IPS DF 6.9 (cell line): Measurements from ENCODE around the gene TRDN.

Source experiments
- DNase-seq: peaks from one replicate; pipeline ENCODE4 v3.0.0-alpha.2; 2013; ENCODE audit warnings: low read depth, low spot score
- H3K27ac ChIP-seq: one replicate; pipeline ENCODE4 v1.5.1; 2013; ENCODE audit warnings: low read length, control low read depth
- H3K27me3 ChIP-seq: 2 replicates; pipeline ENCODE4 v1.6.1; 2013; ENCODE audit warnings: mild to moderate bottlenecking, low read length; ENCODE audit not compliant: control insufficient read depth, insufficient read depth
- H3K36me3 ChIP-seq: 2 replicates; pipeline ENCODE4 v1.6.1; 2013; ENCODE audit warnings: low read length; ENCODE audit not compliant: control insufficient read depth, insufficient read depth
- H3K4me1 ChIP-seq: 2 replicates; pipeline ENCODE4 v1.6.1; 2013; ENCODE audit warnings: low read length; ENCODE audit not compliant: control insufficient read depth, insufficient read depth
- H3K4me3 ChIP-seq: 2 replicates; pipeline ENCODE4 v1.5.1; 2013; ENCODE audit warnings: mild to moderate bottlenecking, low read length
- H3K9me3 ChIP-seq: 2 replicates; pipeline ENCODE4 v1.6.1; 2013; ENCODE audit warnings: low read length, inconsistent platforms; ENCODE audit not compliant: control insufficient read depth, insufficient read depth
- WGBS: extraction: QIAGEN DNeasy Blood & Tissue Kit; methylation state at CpG from one replicate; pipeline ENCODE4 v1.1.7; 2013; ENCODE audit warnings: mixed read lengths, missing lambda C conversion rate; ENCODE audit not compliant: insufficient read length, insufficient coverage; 5-methylcytosine and 5-hydroxymethylcytosine counted together

Gene TRDN

GRCh38 chr6:123659960-123660748, 23.4 kb upstream of the TRDN start:
- peaks cover 2% of the 10 kb centered on the region; the same call in 1 of the 2 replicates for H3K4me1 ChIP-seq
- WGBS: no CpG with 5 or more reads among the region's 5 CpGs
- no peak overlapping the region for H3K27ac ChIP-seq
- no peaks in the 10 kb centered on the region for H3K36me3 ChIP-seq
- H3K9me3 ChIP-seq: no peaks in the 10 kb centered on the region
- no peaks in the 10 kb centered on the region for H3K27me3 ChIP-seq
- H3K4me3 ChIP-seq: no peak overlapping the region
- no peak for DNase-seq

- no peaks in the 10 kb centered on the region for H3K9me3 ChIP-seq
- H3K27me3 ChIP-seq: no peaks in the 10 kb centered on the region
- H3K4me3 ChIP-seq: no peak overlapping the region
- WGBS: no CpG with 5 or more reads among the region's 1 CpG
- H3K27ac ChIP-seq: no peak overlapping the region
- no peaks in the 10 kb centered on the region for H3K36me3 ChIP-seq
- DNase-seq: no peak
- H3K4me1 ChIP-seq: peaks cover under 1% of the 10 kb centered on the region; the same call in 1 of the 2 replicates
Observed at GRCh38 chr6:123658848-123659247, 22.1 kb upstream of the TRDN start.

- no CpG with 5 or more reads among the region's 3 CpGs for WGBS
- no peak overlapping the region for H3K27ac ChIP-seq
- H3K9me3 ChIP-seq: no peaks in the 10 kb centered on the region
- DNase-seq: no peak
- H3K27me3 ChIP-seq: no peaks in the 10 kb centered on the region
- no peaks in the 10 kb centered on the region for H3K4me1 ChIP-seq
- H3K36me3 ChIP-seq: no peaks in the 10 kb centered on the region
- no peak overlapping the region for H3K4me3 ChIP-seq
Observed at GRCh38 chr6:123655521-123656306, 19.0 kb upstream of the TRDN start.

DNA sequence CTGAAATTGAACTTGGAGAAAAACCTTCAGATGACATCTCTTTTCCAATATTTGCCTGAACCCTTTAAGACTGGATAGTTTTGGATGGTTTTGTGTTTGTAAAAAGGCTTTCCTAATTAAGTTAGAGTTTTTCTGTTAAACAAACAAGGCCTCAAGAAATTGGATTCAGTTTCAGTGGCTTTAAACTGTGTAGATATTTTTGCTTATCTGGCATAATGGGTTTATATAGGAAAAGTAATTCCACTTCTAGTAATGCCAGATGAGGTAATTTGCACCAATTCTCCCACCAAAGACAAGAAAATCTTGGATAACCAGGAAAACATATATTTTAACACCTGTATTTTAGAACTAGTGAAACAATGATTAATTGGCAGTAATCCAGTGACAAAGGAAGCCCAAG, 12.0 kb upstream of the TRDN start:
- Histone ChIP-seq H3K36me3 (no peaks in the 10 kb centered on the region), H3K4me1 (no peaks in the 10 kb centered on the region), H3K9me3 (no peaks in the 10 kb centered on the region), H3K27me3 (no peaks in the 10 kb centered on the region), H3K4me3 (no peak overlapping the region), H3K27ac (no peak overlapping the region)
- DNase-seq: no peak

DNA sequence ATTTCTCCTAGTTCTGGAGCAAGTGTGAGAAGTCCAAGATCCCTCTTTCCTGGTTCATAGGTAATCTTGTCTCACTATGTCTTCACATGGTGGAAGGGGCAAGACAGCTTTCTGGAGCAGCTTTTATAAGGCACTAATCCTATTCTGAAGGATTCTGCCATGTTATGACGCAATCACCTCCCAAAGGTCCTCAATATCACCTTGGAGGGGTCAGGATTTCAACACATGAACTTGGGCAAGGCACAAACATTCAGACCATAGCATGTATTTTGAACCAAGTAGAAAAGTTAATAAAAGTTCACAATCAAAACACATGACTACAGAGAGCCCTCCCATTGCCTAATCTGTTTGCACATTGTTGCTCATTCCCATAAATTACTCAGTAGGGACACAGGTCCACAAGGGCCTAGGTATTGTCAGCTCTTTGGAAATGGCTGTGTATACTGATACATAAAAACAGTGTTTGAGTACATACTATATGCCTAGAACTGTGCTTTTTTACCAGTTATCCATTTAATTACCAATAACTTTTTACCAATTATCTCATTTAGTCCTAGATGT, 11.3 kb upstream of the TRDN start:
- WGBS: no CpG with 5 or more reads among the region's 1 CpG
- Histone ChIP-seq H3K4me3 (no peak overlapping the region), H3K27ac (no peak overlapping the region), H3K27me3 (no peaks in the 10 kb centered on the region), H3K36me3 (no peaks in the 10 kb centered on the region), H3K4me1 (no peaks in the 10 kb centered on the region), H3K9me3 (no peaks in the 10 kb centered on the region)
- DNase-seq: no peak

DNA sequence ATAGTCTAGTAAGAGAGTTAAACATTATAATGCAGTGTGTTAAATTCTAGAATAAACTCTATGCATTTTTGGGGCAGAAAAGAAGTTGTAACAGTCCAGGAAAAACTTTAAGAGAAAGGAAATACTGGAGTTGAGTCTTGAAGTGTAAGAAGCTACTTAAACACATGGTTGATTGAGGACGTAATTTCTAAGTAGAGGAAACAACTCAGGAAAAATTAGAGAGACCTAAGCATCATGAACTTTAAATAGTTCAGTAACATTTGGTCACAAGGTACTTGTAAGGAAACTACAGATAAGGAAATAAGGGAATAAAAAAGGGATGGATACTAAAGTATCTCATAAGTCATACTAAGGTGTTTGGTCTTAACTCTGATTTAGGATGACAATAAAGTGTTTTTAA, 4.7 kb upstream of the TRDN start:
- no peak for DNase-seq
- H3K4me3 ChIP-seq: no peak overlapping the region
- no CpG with 5 or more reads among the region's 1 CpG for WGBS

DNA sequence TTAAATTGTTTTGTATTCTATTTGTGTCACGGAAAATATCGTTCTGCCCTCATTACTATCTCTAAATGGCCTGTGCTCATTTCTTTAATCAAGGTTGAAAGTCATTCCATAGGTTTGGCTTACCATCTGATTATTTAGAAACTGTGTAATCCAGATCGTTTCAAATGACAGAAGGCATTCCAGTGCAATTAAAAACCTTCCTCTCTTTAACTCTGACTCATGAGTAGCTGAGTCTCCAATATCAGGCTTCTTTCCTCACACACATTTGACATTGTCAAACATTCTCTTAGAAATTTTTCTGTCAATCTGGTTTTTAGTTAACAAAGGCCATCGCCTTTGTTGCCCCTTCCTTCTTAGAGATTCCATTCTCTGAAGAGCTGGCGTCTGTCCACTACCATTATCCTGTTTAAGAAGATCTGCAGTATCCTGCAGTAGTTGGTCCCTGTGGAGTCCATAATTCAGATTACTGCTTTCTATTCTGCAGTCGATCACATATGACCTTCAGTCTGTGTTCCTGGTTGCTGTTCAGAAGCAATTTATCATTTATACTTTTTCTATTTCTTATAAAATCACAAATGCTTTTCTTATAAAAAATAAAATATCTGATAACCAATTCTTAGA, 3.9 kb upstream of the TRDN start:
- no peaks in the 10 kb centered on the region for H3K27me3 ChIP-seq
- H3K9me3 ChIP-seq: no peaks in the 10 kb centered on the region
- H3K4me3 ChIP-seq: no peak overlapping the region
- WGBS: no CpG with 5 or more reads among the region's 6 CpGs
- H3K4me1 ChIP-seq: peaks cover 3% of the 10 kb centered on the region; the same call in 1 of the 2 replicates
- no peak for DNase-seq
- H3K36me3 ChIP-seq: no peaks in the 10 kb centered on the region
- no peak overlapping the region for H3K27ac ChIP-seq

More for the DNA sequence above, 4.7 kb upstream of the TRDN start:
- Histone ChIP-seq H3K36me3 (no peaks in the 10 kb centered on the region), H3K27me3 (no peaks in the 10 kb centered on the region), H3K9me3 (no peaks in the 10 kb centered on the region), H3K27ac (no peak overlapping the region), H3K4me1 (peaks cover 3% of the 10 kb centered on the region; the same call in 1 of the 2 replicates)

- Histone ChIP-seq H3K36me3 (no peaks in the 10 kb centered on the region), H3K4me1 (peaks cover 3% of the 10 kb centered on the region; the same call in 1 of the 2 replicates), H3K4me3 (no peak overlapping the region), H3K27ac (no peak overlapping the region), H3K27me3 (no peaks in the 10 kb centered on the region), H3K9me3 (no peaks in the 10 kb centered on the region)
- DNase-seq: no peak
- WGBS: no CpG with 5 or more reads among the region's 1 CpG
Observed at GRCh38 chr6:123638865-123639264, 2.1 kb upstream of the TRDN start.

DNA sequence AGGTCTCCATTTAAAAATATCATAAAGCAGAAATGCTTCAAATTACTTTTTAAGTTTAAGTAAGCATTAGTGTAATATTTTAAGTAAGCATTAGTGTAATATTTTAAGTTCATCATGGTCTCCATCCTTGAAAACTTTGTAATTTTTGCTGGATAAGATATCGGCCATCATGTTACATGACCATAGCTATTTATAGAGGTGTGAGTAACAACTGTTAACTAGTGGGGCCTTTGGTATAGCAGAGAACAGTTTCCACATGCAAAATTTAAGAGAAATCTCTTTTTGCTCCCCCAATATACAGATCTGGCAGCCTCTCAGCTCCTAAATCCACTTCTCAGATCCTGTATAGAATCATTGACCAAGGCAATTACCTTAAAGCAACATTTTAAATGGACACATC, 468 bp downstream of the TRDN start:
- Histone ChIP-seq H3K27ac (no peak overlapping the region), H3K4me1 (peaks cover 3% of the 10 kb centered on the region; the same call in 1 of the 2 replicates)
- WGBS: no CpG with 5 or more reads among the region's 1 CpG

GRCh38 chr6:123635567-123635966, 1.2 kb downstream of the TRDN start:
- Histone ChIP-seq H3K27me3 (no peaks in the 10 kb centered on the region), H3K9me3 (no peaks in the 10 kb centered on the region), H3K4me3 (no peak overlapping the region), H3K36me3 (no peaks in the 10 kb centered on the region), H3K4me1 (peaks cover 3% of the 10 kb centered on the region; the same call in 1 of the 2 replicates), H3K27ac (no peak overlapping the region)
- no CpG with 5 or more reads among the region's 1 CpG for WGBS
- no peak for DNase-seq

More for the DNA sequence above, 468 bp downstream of the TRDN start:
- H3K36me3 ChIP-seq: no peaks in the 10 kb centered on the region
- H3K4me3 ChIP-seq: no peak overlapping the region
- DNase-seq: no peak
- H3K27me3 ChIP-seq: no peaks in the 10 kb centered on the region
- no peaks in the 10 kb centered on the region for H3K9me3 ChIP-seq
